ENCODE measurements around the gene C2orf92. TPM values are rescaled to one million over a fixed set of nuclear protein-coding genes. Genes with fewer than 3 reads are reported as not detected.

Gene C2orf92
- polyA plus RNA-seq, 2 of the 4 experiments (the other 2 are of a cell fraction), result 1.1 to 2.7 TPM

GRCh38 chr2:97736608-97737330, 67.3 kb downstream of the C2orf92 start:
- Histone ChIP-seq H3K27ac (no peak overlapping the region), H3K4me3 (no peak overlapping the region), H3K4me2 (no peak overlapping the region), H3K9me3 (no peaks in the 10 kb centered on the region), H3K4me1 (no peaks in the 10 kb centered on the region)
- no peak for ATAC-seq
- no peak for TF ChIP-seq FOSL2 (IDR thresholded peaks at IDR 0.05)
- no peak for TF ChIP-seq FOSL2 (CRISPR knock-in tag; IDR thresholded peaks at IDR 0.05)
- FAIRE-seq, result no peak
- 62% methylated on average over 18 of the region's 20 CpGs for WGBS (ENCODE audit: missing lambda C conversion rate)
- ChIA-PET CTCF (interaction anchor here (1.3 kb wide), 1 partner anchor 37 kb away, joined by 3 read pairs; no protein-coding TSS in a partner anchor), POLR2A (no interaction called here)
- no peak for DNase-seq (ENCODE audit: low read depth in 1 of 2, low spot score in 1 of 2)

GRCh38 chr2:97737421-97738178, 68.1 kb downstream of the C2orf92 start:
- FAIRE-seq (no peak), DNase-seq (ENCODE audit: low read depth in 1 of 2, low spot score in 1 of 2) (no peak), ATAC-seq (no peak)
- CTCF ChIA-PET, result no interaction called here
- Histone ChIP-seq H3K4me1 (no peaks in the 10 kb centered on the region), H3K4me2 (no peak overlapping the region), H3K4me3 (no peak overlapping the region), H3K9me3 (no peaks in the 10 kb centered on the region), H3K27ac (no peak overlapping the region)
- no peak for TF ChIP-seq HOXA7 (CRISPR knock-in tag; IDR thresholded peaks at IDR 0.05)
- no peak for TF ChIP-seq RNF2 (IDR thresholded peaks at IDR 0.05; ENCODE audit: borderline replicate concordance, low read depth)
- no peak for TF ChIP-seq POLR2AphosphoS2 (conservative IDR thresholded peaks at IDR 0.05; ENCODE audit: low read length)
- no peak for TF ChIP-seq MAFK (IDR thresholded peaks at IDR 0.05; ENCODE audit: partially characterized antibody)
- TF ChIP-seq TFCP2L1 (CRISPR knock-in tag; IDR thresholded peaks at IDR 0.05), result no peak
- TF ChIP-seq POLR2A (IDR thresholded peaks at IDR 0.05; ENCODE audit: low read length), result no peak
- no peak for TF ChIP-seq SMC3 (IDR thresholded peaks at IDR 0.05)
- TF ChIP-seq HES2 (IDR thresholded peaks at IDR 0.05), result no peak
- no peak for TF ChIP-seq PBX3 (IDR thresholded peaks at IDR 0.05)
- no peak for TF ChIP-seq BHLHE40 (IDR thresholded peaks at IDR 0.05; ENCODE audit: low read depth, low read length)
- no peak for TF ChIP-seq NPAS2 (CRISPR knock-in tag; IDR thresholded peaks at IDR 0.05; ENCODE audit: borderline replicate concordance)
- TF ChIP-seq HOXB5 (CRISPR knock-in tag; IDR thresholded peaks at IDR 0.05), result no peak
- no peak for TF ChIP-seq CBX2 (IDR thresholded peaks at IDR 0.05; ENCODE audit: borderline replicate concordance, low read depth)
- TF ChIP-seq ATOH8 (CRISPR knock-in tag; IDR thresholded peaks at IDR 0.05; ENCODE audit: low read depth), result no peak
- TF ChIP-seq HOXB13 (CRISPR knock-in tag; IDR thresholded peaks at IDR 0.05; ENCODE audit: low read depth), result no peak
- no peak for TF ChIP-seq ELK1 (IDR thresholded peaks at IDR 0.05; ENCODE audit: low read depth, low read length)
- no peak for TF ChIP-seq HEYL (CRISPR knock-in tag; IDR thresholded peaks at IDR 0.05)
- no peak for TF ChIP-seq CHD4 (IDR thresholded peaks at IDR 0.05; ENCODE audit: borderline replicate concordance)
- no peak for TF ChIP-seq CHD2 (IDR thresholded peaks at IDR 0.05; ENCODE audit: low read length, partially characterized antibody)
- POLR2A ChIA-PET, result no interaction called here
- WGBS (ENCODE audit: missing lambda C conversion rate), result 69% methylated on average over 28 of the region's 32 CpGs
